SK-N-SH (cell line): ENCODE results near the gene PPIAL4G.
"Not testable (repeated sequence)": the region's sequence is repeated elsewhere in the genome, so short reads cannot be mapped to it uniquely, and the experiment has no call there.

ENCODE experiments used
- CTCF ChIP-seq: fragments of 200-600 bp; sonication (generic); IDR thresholded peaks from 2 replicates; pipeline ENCODE4 v1.6.1; 2017; ENCODE audit warnings: antibody characterized with exemption, mild to moderate bottlenecking, moderate library complexity
- EP300 ChIP-seq, 2 experiments: IDR thresholded peaks; 2 replicates each; pipeline versions ENCODE4 v1.4.0 to v1.6.1; 2012; ENCODE audit warnings: borderline replicate concordance in 1 of 2, low read depth in 1 of 2, low read length in 1 of 2
- GATA2 ChIP-seq: sonication (generic); formaldehyde crosslinking; IDR thresholded peaks from 2 replicates; pipeline ENCODE4 v1.5.0; 2020; ENCODE audit warnings: mild to moderate bottlenecking, missing genetic modification reagents
- POLR2AphosphoS5 ChIP-seq: IDR thresholded peaks from 2 replicates; pipeline ENCODE4 v1.6.1; 2012; ENCODE audit warnings: low read depth, low read length
- TAF1 ChIP-seq: IDR thresholded peaks from 2 replicates; pipeline ENCODE4 v1.6.1; 2012; ENCODE audit warnings: low read depth, mild to moderate bottlenecking, low read length, moderate library complexity, borderline replicate concordance
- TF ChIP-seq, protein P1 (sequence below): fragments of 150-350 bp; IDR thresholded peaks from 2 replicates; pipeline ENCODE4 v1.6.1; 2017; ENCODE audit warnings: antibody characterized with exemption, low read length, low read depth, borderline replicate concordance
- TF ChIP-seq, protein P2 (sequence below): IDR thresholded peaks from 2 replicates; pipeline ENCODE4; 2012
- TF ChIP-seq, protein P3 (sequence below): IDR thresholded peaks from 2 replicates; pipeline ENCODE4 v1.6.1; 2012; ENCODE audit warnings: mild to moderate bottlenecking, low read depth, low read length, moderate library complexity

DNA sequence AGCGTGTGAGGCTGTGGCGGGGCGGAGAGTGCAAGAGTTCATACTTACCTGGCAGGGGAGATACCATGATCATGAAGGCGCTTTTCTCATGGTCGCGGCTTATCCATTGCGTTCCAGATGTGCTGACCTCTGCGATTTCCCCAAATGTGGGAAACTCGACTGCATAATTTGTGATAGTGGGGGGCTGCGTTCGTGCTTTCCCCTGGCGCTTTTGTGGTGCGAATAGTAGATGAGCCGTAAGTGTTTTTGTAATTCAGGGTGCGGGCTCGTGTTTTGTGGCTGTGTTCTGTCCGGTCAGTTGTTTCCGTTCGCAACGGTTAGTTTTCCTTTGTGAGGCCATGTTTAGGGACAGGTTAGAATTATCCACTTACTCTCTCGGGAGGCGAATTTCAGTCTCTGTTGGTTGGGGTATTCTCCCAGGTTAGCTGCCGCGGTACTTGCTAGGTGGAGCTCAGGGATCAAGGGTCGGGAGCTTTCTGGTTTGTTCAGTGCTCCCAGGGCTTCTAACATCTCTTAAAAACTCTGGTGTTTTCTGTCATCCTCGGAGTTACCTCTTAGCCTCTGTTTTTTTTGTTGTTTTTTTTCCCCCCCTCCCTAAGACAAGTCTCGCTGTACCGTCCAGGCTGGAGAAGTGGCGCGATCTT, 39.6 kb upstream of the PPIAL4G start:
- not testable (repeated sequence) for TF ChIP-seq CTCF; GATA2 (CRISPR knock-in tag); TAF1; EP300 (IDR thresholded peaks at IDR 0.05; ENCODE audit: borderline replicate concordance in 1 of 2, low read depth in 1 of 2, low read length in 1 of 2)
- TF ChIP-seq, protein P1, sequence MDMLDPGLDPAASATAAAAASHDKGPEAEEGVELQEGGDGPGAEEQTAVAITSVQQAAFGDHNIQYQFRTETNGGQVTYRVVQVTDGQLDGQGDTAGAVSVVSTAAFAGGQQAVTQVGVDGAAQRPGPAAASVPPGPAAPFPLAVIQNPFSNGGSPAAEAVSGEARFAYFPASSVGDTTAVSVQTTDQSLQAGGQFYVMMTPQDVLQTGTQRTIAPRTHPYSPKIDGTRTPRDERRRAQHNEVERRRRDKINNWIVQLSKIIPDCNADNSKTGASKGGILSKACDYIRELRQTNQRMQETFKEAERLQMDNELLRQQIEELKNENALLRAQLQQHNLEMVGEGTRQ, result not testable (repeated sequence)
- peak; percentile 98 for TF ChIP-seq POLR2AphosphoS5
- TF ChIP-seq, protein P2, sequence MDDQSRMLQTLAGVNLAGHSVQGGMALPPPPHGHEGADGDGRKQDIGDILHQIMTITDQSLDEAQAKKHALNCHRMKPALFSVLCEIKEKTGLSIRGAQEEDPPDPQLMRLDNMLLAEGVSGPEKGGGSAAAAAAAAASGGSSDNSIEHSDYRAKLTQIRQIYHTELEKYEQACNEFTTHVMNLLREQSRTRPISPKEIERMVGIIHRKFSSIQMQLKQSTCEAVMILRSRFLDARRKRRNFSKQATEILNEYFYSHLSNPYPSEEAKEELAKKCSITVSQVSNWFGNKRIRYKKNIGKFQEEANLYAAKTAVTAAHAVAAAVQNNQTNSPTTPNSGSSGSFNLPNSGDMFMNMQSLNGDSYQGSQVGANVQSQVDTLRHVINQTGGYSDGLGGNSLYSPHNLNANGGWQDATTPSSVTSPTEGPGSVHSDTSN, result not testable (repeated sequence)
- TF ChIP-seq, protein P3, sequence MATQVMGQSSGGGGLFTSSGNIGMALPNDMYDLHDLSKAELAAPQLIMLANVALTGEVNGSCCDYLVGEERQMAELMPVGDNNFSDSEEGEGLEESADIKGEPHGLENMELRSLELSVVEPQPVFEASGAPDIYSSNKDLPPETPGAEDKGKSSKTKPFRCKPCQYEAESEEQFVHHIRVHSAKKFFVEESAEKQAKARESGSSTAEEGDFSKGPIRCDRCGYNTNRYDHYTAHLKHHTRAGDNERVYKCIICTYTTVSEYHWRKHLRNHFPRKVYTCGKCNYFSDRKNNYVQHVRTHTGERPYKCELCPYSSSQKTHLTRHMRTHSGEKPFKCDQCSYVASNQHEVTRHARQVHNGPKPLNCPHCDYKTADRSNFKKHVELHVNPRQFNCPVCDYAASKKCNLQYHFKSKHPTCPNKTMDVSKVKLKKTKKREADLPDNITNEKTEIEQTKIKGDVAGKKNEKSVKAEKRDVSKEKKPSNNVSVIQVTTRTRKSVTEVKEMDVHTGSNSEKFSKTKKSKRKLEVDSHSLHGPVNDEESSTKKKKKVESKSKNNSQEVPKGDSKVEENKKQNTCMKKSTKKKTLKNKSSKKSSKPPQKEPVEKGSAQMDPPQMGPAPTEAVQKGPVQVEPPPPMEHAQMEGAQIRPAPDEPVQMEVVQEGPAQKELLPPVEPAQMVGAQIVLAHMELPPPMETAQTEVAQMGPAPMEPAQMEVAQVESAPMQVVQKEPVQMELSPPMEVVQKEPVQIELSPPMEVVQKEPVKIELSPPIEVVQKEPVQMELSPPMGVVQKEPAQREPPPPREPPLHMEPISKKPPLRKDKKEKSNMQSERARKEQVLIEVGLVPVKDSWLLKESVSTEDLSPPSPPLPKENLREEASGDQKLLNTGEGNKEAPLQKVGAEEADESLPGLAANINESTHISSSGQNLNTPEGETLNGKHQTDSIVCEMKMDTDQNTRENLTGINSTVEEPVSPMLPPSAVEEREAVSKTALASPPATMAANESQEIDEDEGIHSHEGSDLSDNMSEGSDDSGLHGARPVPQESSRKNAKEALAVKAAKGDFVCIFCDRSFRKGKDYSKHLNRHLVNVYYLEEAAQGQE, result not testable (repeated sequence)
